WERI-Rb-1 (cell line): ENCODE data around the gene AP3D1.
A peak's percentile ranks its signal among the peaks of the same experiment; 100 is the strongest.

Experiments
- DNase-seq: peaks from one replicate; pipeline ENCODE4 v3.0.0-alpha.2; 2020
- H3K27ac ChIP-seq: fragments of 250-450 bp; sonication (Bioruptor Pico); 2 replicates; pipeline ENCODE4 v1.5.1; 2020; ENCODE audit warnings: mild to moderate bottlenecking, moderate library complexity
- H3K27me3 ChIP-seq: fragments of 250-450 bp; sonication (Bioruptor Pico); 2 replicates; pipeline ENCODE4 v1.5.1; 2021; ENCODE audit warnings: mild to moderate bottlenecking, low read depth, moderate library complexity; ENCODE audit not compliant: insufficient read depth, severe bottlenecking
- H3K36me3 ChIP-seq: fragments of 250-450 bp; sonication (Bioruptor Pico); 2 replicates; pipeline ENCODE4 v1.5.1; 2020; ENCODE audit warnings: mild to moderate bottlenecking, moderate library complexity
- H3K4me3 ChIP-seq: 2 replicates; pipeline ENCODE4 v1.5.1; 2011; ENCODE audit warnings: low read depth, mild to moderate bottlenecking, control low read depth, low read length
- H3K9me3 ChIP-seq: fragments of 250-450 bp; sonication (Bioruptor Pico); 2 replicates; pipeline ENCODE4 v1.5.1; 2021; ENCODE audit warnings: mild to moderate bottlenecking, moderate library complexity; ENCODE audit not compliant: severe bottlenecking
- CTCF ChIP-seq: IDR thresholded peaks from 2 replicates; pipeline ENCODE4 v1.5.1; 2011; ENCODE audit warnings: low read depth, mild to moderate bottlenecking, control low read depth, inconsistent platforms, low read length

Gene AP3D1

DNA sequence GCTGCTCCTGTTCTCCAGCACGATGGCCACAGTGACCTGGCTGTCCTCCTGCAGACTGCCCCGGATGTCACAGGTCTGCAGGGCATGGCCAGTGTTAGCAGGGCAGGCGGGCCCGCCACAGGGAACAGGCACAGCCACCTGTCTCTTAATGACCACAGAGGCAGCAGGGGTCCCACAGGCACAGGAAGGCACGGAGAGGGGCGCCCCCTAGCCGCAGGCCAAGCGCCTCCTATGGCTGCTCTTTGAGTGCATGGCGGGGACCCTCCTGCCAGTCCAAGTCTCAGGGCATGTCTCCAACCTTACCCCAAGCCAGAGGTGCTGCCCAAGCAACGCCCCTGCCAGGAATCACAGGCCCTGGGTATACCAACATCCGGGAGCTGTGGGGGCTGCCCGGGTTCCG, 40.5 kb downstream of the AP3D1 start:
- Histone ChIP-seq H3K9me3 (no peaks in the 10 kb centered on the region), H3K27me3 (no peaks in the 10 kb centered on the region), H3K36me3 (peaks cover 89% of the 10 kb centered on the region), H3K27ac (no peak overlapping the region), H3K4me3 (no peak overlapping the region)
- DNase-seq: no peak
- peak; percentile 52; the same call in 1 of the 2 replicates for TF ChIP-seq CTCF

DNA sequence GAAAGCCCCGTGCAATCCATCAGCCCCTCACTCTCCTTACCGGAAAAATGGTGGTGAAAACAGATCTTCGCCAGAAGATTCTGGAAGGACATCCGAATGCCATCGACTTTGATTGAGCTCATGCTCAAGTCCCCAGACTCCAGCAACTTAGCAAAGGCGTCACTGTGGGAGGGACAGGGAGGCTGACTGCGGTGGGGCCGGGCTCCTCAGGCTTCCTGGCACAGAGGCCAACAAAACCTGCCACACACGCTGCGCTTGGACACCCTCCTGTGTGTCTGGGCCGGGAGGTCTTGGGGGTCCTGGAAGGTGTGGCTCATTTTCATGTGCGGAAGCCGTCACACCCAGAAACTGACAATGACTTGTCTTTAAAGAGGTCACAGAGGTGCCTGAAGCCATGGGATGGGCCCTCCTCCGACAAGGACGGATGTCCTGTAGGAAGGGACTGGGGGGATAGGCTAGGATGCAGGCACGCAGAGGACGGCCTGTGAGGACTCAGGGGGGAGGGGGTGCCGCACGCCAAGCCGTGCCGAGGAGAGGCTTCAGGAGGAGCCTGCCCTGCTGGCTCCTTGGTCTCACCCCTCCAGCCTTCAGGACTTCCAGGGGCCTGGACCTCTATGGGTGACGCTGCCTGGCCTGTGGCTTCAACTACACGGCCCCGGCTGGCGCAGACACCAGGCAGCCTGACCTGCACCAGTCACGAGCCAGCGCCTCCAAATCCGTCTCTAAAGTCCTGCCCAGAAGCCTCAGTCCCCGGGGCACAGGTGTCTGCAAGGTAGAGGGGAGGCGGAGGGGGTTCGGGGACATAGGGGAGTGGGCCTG, 42.1 kb downstream of the AP3D1 start:
- Histone ChIP-seq H3K27ac (no peak overlapping the region), H3K27me3 (no peaks in the 10 kb centered on the region), H3K4me3 (no peak overlapping the region), H3K36me3 (peaks cover 87% of the 10 kb centered on the region), H3K9me3 (no peaks in the 10 kb centered on the region)
- no peak for DNase-seq
- TF ChIP-seq CTCF: no peak

- Histone ChIP-seq H3K4me3 (no peak overlapping the region), H3K27ac (no peak overlapping the region), H3K9me3 (no peaks in the 10 kb centered on the region), H3K36me3 (peaks cover 79% of the 10 kb centered on the region), H3K27me3 (no peaks in the 10 kb centered on the region)
- DNase-seq: no peak
- no peak for TF ChIP-seq CTCF
Observed at GRCh38 chr19:2108251-2109016, 42.9 kb downstream of the AP3D1 start.

DNA sequence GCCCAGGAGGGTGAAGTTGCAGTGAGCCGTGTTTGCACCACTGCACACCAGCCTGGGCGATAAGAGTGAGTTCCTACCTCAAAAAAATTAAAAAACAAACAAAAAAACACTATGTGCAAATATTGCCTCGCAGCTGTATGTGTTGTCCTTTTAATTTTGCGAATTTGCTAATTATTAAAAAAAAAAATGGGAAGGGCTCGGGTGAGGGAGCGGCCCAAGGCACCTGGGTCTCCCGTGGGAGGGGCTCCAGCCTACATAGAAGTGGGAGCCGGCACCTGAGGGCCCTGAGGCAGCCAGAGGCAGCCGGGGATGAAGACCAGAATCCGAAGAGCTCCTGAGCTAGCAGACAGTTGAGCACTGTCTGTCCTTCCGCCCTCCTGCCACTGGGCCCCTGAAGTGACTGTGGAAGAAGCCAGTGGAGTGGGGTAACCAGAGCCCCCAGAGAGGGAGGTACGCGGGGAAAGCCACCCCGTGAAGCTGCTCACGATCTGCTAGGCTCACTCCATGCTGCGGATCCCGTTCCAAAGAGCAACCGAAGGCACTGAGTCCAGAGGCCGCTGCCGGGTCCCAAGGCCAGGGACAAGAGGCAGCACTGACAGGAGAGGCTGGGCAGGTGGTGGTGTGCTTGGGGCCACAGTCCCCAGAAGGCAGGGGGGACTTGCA, 48.2 kb downstream of the AP3D1 start:
- Histone ChIP-seq H3K27me3 (no peaks in the 10 kb centered on the region), H3K27ac (no peak overlapping the region), H3K4me3 (no peak overlapping the region), H3K9me3 (no peaks in the 10 kb centered on the region), H3K36me3 (peaks cover 67% of the 10 kb centered on the region)
- DNase-seq: no peak
- no peak for TF ChIP-seq CTCF

- H3K27ac ChIP-seq: no peak overlapping the region
- H3K36me3 ChIP-seq: peaks cover 57% of the 10 kb centered on the region
- no peak overlapping the region for H3K4me3 ChIP-seq
- H3K9me3 ChIP-seq: no peaks in the 10 kb centered on the region
- DNase-seq: no peak
- H3K27me3 ChIP-seq: no peaks in the 10 kb centered on the region
- no peak for TF ChIP-seq CTCF
Observed at GRCh38 chr19:2101417-2102335, 49.7 kb downstream of the AP3D1 start.
